HG03039 (cell line): ENCODE data around the gene PAN2.
A peak's percentile ranks its signal among the peaks of the same experiment; 100 is the strongest.
"Not testable (repeated sequence)": the region's sequence is repeated elsewhere in the genome, so short reads cannot be mapped to it uniquely, and the experiment has no call there.

ENCODE experiments used
- ATAC-seq: cut with Tn5 transposase; IDR thresholded peaks from one replicate; pipeline ENCODE4 v1.9.1; 2021; ENCODE audit warnings: mild to moderate bottlenecking, moderate library complexity; ENCODE audit not compliant: unreplicated experiment

Gene PAN2

DNA sequence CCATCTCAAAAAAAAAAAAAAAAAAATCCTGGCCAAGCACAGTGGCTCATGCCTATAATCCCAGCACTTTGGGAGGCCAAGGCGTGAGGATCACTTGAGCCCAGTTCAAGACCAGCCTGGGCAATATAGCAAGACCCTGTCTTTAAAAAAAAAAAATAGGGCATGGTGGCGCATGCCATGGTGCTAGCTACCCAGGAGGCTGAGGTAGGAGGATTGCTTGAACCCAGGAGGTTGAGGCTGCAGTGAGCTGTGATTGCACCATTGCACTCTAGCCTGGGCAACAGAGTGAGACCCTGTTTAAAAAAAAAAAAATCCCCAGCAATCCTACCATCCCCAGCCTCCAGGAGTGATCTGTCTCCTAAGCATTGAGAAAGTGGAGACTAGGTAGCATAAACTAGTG is 8.5 kb upstream of the PAN2 start:
- ATAC-seq = not testable (repeated sequence)

DNA sequence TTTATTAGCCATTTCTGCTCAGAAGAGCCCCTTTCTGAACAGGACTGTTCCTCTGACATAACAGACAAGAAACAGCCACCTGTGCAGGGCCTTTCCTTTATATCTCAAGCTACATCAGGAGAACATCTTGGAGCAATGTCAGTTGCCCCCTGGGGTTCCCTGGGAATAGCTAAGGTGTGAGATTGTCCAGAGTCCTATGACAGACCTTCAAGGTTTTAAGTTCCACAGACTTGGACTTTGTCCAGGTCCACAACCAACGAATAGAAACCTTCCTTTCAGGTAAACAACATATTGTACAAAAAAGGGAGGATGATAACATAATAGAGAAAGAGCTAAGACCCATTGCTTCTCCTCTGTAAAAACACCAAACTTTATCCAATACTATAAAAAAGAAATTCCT is 7.8 kb upstream of the PAN2 start:
- no peak for ATAC-seq

DNA sequence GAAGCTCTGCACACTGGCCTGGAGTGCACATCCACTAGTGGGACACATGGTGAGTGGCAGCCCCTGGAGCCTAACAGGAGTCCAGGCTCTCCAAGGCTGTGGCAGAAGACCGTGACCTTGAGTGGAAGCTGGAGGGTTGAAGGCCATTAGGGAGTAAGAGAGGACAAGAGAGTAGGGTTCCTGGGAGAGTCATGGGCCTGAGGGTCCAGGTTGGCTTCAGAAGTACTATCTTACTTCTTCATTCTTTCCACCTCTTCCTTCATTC is 5.3 kb upstream of the PAN2 start:
- no peak for ATAC-seq

DNA sequence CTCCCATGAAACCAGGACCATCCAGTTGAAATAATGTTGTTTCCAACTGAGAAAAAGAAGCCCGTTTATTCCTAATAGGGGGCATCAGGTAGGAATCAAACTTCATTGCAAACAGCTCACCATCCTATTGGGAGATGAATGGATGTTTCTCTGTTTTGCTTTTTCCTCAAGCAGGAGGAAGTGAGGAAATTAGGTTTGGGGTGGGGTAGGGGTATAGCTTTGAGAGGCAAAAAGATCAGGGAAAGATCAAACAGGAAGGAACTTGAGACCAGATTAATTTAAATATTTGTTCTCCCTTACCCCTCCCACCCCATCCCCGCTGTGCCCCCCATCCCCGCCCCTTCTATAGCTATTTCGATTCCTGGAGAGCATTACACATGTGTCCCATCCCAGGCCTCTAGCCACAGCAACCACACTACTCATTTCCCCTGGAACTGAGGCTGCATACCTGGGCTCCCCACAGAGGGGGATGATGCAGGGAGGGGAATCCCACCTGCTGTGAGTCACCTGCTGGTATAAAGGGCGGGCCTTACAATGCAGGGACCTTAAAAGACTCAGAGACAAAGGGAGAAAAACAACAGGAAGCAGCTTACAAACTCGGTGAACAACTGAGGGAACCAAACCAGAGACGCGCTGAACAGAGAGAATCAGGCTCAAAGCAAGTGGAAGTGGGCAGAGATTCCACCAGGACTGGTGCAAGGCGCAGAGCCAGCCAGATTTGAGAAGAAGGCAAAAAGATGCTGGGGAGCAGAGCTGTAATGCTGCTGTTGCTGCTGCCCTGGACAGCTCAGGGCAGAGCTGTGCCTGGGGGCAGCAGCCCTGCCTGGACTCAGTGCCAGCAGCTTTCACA is 4.7 kb upstream of the PAN2 start, which contains the start of gene IL23A:
IL23A (plus strand) TSS at position 577 of the 850 bp plus-strand sequence; CDS start at position 738, 161 bp downstream.
- ATAC-seq = no peak

DNA sequence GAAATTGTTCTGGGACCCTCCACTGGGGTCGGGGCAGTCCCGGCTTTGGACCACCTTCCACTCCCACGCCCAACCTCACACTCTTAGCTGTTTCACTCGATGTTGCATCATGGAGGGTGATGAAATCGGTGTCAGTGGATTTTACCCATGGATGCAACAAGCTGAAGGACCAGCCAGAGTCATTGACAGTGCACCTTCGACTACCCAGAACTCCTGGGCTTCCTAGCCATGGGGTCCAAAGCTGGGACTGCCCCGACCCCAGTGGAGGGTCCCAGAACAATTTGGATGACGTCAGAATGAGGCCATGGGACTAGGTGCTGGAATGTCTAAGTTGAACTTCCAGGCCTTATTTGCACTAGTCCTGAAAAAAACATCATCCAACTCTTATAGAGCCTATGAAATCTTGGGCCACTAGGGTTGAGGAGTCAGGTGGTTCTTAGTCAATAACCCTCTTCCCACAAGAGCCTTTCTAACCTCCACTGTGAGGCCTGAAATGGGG is 4.0 kb upstream of the PAN2 start:
- ATAC-seq = no peak

DNA sequence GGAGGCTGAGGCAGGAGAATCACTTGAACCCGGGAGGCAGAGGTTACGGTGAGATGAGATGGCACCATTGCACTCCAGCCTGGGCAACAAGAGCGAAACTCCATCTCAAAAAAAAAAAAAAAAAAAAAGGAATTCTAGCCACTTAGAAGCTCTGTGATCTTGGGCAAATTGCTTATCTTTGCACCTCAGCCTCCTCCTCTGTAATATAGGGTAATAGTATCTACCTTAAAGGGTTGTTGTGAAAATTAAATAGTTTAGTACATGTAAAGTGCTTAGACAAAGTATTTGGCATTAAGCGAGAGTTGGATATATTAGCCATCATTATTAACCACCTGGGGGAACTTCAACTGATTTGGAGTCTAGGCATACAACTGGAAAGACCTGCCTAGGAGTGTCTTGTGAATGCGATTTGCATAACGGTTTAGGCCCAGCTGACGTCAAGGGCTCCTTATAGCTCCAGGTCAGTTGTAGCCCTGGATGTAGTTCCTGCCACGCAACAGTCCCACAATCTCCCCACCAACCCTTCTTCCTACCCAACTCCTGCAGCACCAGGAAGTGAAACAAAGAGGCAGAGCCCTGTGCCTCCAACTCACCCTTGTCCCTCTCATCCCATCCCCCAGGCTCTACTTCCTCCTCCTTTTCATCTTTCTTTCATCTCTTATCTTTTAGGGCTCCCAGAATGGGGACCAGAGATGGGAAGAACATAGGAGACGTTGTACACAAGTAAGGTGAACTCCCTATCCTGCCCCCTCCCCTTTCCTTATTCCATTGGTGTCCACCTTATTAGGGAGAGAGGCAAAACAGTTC is 2.8 kb upstream of the PAN2 start:
- no peak for ATAC-seq

DNA sequence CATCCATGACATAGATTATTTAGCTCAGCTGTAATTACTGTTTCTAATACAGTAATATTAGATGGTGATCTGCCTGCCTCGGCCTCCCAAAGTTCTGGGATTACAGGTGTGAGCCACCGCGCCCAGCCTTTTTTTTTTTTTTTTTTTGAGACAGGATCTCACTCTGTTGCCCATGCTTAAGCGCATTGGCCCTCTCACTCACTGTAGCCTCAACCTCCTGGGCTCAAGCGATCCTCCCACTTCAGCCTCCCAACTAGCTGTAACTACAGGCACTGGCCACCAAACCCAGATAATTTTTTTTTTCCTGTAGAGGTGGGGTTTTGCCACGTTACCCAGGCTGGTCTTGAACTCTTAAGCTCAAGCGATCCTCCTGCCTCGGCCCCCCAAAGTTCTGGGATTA is 1.7 kb upstream of the PAN2 start:
- ATAC-seq = not testable (repeated sequence)

DNA sequence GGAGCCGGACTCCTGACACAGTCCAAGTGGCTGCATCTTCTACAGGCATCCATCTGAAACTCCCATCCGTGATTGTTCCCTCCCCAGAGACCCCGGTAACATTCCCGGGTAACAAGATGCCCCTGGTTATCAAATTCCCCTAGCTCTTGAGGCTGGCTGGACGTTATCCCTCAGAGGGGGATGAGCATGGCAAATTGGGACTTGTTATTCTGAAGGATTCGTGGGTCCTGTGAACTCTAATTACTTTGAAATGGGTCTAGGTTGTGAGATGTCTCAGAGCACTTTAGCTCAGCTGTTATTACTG is 642 bp upstream of the PAN2 start:
- no peak for ATAC-seq

DNA sequence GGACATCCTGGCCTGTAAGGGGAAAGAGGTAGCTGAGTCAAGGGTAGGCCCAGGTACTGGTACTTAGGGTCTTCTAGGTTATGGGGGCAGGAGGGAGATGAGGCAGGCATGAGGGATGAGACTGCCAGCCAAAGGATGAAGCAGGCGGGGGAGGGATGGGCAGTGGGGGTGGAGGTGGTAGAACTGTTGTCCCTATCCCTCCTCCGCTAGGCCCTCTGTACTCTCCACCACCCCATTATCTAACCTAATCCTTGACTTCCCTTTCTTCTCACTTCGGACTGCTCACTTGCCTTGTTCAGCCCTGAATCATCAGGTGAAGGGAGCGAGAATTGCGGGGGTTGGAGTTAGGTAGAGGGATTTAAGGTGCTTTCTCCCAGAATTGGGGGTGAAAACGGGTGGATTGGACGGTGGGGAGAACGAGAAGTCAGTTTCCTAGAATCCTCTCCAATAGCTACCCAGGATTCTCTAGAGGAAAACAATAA is 562 bp downstream of the PAN2 start:
- ATAC-seq = no peak

DNA sequence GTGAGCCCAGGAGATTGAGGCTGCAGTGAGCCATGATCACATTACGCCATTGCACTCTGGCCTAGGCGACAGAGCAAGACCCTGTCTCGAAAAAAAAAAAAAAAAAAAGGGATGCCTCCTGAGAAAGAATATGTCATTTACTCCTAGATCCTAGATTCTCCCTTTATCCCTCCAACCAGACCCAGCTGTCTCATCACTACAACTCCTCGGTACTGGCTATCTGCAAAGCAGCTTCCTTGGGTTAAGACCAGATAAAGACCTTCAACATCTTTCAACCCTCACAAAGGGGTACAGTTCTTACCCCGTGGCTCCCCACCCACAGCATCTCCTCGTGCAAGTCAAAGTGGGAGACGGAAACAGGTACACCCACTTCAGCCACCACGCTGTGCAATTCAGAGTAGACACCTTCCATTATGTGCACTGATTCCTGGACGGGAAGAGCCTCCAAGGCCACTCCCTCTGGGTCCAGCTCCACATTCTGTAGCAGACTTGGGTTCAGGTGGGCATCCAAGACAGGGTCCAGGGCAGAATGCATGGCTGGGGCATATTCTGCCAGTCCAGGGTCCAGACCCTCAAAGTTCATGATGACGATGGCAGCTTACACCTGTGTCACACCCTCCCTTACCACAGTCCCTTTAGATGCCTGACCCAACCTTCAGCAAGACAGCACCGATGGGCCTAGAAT is 1.1 kb downstream of the PAN2 start:
- ATAC-seq = no peak

DNA sequence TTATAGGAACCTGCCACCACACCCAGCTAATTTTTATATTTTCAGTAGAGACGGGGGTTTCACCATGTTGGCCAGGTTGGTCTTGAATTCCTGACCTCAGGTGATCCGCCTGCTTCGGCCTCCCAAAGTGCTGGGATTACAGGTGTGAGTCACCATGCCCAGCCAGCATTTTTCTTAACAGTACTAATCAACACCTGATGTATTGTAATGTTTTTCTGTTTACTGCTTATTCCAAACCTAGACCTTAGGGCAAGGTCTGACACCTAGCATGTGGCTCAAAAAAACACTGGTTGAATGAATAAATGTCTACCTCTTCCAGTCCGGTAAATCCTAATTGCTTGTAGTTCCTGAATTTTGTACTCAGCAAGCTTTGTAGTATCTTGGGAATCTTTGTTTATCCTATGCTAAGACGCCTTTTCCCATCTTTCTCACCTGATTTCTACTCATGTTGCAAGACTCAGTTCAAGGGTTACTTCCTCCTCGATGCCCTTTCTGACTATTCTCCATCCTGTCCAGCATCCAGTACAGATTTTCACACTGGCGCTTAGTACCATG is 2.8 kb downstream of the PAN2 start:
- no peak for ATAC-seq

DNA sequence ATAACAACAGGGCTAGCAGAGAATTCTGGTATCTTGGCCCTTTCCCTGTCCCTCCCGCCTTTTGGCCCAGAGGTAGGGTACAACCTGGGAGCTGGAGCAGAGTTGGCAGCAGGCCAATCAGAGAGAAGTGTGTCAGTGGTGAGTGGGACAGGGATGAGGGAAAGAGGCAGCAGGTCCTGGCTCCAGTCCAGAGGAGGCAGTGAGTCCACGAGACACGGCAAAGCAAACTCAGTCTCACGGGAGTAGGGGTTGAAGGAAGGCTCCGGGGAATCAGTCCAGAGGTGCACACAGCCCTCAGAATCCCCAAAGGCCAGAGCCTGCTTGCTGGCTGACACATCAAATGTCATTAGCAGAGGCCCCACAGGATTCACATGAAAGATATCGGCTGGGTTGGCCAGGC is 7.3 kb downstream of the PAN2 start:
- no peak for ATAC-seq

DNA sequence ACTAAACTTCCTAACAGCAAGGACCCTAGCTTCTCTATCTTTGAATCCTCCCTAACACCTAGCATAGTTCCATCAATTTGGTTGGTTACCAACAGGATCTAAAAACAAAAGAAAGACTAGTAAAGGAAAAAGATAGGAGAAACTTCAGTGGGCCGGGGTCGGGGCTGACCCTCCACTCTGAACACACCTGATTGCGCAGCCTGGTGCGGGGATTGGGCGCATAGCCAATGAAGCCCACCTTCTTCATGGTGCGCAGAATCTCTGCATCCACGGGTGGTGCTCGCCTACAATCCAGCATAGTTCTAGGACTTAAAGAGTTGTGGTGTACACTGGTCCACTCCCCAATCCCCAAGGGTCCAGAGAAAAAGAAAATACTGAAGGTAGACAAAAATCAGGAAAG is 7.7 kb downstream of the PAN2 start:
- no peak for ATAC-seq

DNA sequence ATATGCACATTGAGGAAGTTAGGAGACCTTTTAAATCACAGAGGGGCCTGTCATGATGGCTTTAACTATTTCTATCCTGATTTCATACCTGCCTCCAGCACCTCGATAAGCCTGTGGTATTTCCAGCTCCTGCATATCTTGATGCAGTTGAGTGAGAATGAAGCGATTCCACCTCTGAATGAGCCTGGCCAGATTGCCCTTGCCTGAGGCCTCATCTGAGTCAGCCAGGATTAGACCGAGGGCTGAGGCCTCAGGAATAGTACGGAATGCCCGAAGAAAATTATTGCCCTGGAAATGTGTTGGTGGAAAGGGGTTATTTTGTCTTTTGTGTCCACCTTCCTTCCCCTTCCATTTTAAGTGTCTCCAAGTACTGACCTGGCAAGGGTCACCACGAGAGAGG is 9.6 kb downstream of the PAN2 start:
- ATAC-seq = no peak

DNA sequence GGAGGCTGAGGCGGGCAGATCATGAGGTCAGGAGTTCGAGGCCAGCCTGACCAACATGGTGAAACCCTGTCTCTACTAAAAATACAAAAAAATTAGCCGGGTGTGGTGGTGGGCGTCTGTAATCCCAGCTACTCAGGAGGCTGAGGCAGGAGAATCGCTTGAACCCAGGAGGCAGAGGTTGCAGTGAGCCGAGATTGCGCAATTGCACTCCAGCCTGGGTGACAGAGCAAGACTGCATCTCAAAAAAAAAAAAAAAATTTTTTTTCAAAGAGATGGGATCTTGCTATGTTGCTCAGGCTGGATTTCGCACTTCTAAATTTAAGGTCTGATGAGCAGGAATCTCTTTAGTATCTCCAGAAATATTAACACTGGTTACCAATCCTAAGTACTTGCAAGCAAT is 12.2 kb downstream of the PAN2 start:
- ATAC-seq = not testable (repeated sequence)

DNA sequence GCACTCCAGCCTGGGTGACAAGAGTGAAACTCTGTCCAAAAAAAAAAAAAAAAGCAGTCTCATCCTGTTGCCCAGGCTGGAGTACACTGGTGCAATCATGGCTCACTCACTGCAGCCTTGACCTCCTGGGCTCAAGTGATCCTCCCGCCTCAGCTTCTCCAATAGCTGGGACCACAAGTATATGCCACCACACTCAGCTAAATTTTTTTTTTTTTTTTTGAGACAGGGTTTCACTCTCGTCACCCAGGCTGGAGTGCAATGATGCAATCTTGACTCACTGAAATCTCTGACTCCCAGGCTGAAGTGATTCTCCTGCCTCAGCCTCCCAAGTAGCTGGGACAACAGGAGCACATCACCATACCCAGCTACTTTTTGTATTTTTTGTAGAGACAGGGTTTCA is 12.8 kb downstream of the PAN2 start:
- ATAC-seq = no peak

DNA sequence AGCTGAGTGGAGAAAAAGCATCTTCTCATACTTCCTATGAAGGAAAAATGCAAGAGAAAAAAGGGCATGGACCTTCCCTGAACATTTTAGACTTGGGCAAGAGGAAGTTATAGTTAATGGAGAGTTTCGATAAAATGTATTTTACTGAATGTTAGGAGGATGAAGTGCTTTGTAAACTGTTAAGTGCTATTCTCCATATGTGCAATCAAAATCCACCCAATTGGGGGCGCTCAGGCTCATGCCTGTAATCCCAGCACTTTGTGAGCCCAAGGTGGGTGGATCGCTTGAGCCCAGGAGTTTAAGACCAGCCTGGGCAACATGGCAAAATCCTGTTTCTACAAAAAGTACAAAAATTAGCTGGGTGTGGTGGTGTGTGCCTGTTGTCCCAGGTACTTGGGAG is 16.1 kb downstream of the PAN2 start:
- ATAC-seq = no peak

DNA sequence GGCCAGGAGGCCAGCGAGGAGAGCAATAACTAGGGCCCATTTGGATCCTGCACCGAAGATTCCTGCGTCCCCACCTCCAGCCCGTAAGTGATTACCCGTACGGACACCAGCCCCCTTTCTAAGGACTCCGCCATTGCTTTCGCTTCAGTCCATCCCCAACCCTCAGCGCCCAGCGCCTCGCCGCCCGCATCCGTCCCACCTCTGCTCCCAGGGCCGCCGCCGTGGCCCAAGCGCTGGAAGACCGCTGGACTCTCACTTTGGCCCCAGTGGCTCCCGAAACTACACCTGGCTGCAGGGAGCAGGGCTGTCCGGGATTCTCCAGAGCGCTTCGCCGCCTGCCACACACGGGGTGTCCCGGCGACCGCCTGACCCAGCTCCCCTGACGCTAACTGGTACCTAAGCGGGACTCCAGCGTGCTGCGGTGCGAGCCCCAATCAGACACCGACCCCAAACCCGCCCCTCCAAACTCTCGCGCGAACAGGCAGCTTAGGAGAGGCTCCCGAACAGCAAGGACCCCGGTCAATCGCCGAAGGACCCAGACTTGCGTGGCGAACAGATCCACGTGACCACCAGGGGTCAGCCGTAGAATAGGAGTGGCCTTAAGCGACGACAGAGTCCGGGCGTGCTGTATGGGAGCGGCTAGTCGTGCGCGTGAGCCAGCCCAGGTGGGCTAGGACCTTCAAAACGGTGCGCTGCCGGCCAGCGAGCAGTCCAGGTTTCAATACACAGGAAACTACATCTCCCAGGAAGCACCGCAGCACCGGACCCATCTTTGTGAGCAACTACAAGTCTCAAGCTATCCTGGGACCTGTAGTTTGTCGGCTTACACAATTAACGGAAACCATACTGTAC is 18.0 kb downstream of the PAN2 start, which contains the start of gene CNPY2:
CNPY2 (minus strand) TSS at position 367 of the 852 bp plus-strand sequence. CDS start 771 bp downstream, outside the sequence.
- ATAC-seq = peak; percentile 80

DNA sequence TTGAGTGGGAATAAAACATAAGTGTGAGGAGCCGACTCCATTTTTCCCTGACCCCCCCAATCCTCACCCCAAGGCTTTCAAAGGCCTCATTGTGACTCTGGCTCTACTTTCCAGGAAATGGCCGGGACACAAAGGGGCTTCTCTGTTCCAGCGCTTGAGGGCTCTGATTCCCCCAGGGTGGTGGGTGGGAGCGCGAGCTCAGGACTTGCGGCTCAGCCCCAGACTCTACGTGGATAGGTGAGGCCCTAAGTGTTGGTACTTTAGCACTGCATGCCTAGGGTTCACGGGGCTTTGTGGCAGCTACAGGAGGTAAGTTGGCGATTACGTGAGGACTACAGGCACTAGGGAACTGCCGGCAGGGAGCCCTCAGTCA is 18.6 kb downstream of the PAN2 start:
- ATAC-seq = no peak

DNA sequence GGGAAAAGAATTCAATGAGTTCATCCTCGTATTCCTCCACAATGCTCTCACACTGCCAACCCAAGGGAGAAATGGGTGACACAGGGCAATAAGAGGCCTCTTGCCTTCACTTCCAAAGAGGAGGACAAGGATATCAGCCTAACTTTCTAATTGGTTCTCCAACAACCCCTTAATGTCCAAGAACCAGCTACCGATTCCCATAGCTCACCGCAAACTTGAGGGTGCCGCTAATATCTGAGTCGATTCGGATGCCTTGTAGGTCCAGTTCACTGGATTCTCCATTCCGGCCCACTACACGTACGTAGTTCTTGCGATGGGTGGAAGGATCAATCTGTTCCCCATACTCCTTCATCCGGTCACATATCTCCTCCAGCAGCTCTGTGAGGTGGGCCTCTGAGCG is 22.8 kb downstream of the PAN2 start:
- ATAC-seq = no peak
